Pons (tissue), 1 donor: ENCODE data around the gene RINL.

Experiments
- DNase-seq: peaks from one replicate; pipeline ENCODE4 v3.0.0-alpha.2; 2016; ENCODE audit warnings: low spot score

Gene RINL, protein sequence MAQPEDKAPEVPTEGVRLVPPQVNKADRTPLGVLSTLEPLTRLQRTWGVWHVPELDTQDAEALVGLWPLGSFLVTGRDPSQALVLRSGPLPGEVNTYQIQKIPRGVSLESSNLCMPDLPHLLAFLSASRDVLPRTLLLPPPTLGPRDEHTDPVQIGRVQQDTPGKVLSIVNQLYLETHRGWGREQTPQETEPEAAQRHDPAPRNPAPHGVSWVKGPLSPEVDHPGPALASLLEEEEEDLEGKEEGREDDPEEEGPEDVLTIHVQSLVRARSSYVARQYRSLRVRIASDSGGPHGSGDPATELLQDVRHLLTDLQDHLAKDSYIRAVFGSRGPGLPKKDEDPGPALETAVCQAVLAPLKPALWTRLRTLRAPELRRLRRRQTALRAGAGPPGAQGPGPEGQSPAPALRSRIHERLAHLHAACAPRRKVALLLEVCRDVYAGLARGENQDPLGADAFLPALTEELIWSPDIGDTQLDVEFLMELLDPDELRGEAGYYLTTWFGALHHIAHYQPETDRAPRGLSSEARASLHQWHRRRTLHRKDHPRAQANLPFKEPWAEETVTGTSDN

DNA sequence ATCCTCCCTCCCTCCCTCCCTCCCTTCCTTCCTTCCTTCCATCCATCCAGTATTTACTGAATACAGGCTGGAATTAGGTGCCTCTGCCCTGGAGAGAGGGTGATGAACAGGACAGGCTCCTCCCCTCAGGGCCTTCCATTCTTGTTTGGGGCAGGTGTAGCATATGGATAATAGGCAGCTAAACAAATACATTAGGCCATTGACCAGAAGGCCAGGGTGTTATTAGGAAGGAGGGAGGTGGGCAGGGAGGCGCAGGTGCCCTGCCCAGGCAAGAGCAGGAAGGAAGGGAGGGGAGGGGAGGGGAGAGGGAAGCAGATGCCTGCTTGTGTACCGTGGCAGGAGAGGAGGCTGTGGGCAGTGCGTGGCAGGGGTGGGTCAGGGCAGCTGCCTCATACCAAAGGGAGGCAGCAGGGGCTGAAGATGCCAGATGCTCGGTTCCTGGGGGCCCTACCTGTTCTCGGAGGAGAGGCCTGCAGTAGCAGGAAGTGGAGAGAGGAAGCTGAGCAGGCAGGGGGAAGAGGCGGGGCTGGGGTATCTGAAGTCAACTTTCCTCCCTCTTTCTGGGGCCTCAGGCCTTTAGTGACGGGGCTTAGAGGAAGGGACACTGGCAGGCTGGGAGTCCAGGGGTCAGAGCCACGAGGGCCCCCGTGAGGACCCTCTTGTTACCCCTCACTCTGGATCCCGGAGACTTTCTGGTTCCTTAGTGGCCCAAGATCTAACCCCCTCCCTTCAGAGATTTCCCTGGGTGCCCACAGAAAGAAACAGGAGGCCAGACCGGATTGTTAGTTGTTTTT is at the start of gene RINL:
TSS of gene RINL (minus strand) at position 495 of the 794 bp plus-strand sequence. CDS start 1,533 bp downstream, outside the sequence.
- DNase-seq = no peak

DNA sequence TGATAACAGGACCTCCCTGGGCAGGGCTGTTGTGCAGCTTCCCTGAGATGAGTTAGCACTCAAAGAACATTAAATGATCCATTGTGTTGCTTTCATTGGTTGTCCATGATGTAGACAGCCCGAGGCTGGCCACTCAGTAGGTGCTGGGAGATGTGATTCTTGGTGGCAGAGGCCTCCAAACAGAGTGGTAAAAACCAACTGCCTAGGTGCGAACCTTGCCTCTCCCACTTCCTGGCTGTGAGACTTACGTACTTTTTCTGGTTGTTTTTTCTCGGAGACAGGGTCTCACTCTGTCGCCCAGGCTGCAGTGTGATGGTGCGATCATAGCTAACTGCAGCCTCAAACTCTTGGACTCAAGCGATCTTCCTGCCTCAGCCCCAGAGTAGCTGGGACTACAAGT is 46.3 kb upstream of the RINL start:
- no peak for DNase-seq

DNA sequence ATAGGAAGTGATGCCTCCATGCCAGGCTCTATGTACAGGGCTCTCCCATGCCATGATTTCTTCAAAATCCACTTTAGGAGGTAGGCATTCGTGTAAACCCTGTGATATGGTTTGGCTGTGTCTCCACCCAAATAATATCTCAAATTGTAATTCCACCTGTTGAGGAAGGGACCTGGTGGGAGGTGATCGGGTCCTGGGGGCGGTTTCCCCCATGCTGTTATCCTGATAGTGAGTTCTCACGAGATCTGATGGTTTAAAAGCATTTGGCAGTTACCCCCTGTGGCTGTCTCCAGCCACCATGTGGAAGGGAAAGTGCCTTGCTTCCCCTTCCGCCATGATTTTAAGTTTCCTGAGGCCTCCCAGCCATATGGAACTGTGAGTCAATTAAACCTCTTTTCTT is 44.4 kb upstream of the RINL start:
- no peak for DNase-seq

DNA sequence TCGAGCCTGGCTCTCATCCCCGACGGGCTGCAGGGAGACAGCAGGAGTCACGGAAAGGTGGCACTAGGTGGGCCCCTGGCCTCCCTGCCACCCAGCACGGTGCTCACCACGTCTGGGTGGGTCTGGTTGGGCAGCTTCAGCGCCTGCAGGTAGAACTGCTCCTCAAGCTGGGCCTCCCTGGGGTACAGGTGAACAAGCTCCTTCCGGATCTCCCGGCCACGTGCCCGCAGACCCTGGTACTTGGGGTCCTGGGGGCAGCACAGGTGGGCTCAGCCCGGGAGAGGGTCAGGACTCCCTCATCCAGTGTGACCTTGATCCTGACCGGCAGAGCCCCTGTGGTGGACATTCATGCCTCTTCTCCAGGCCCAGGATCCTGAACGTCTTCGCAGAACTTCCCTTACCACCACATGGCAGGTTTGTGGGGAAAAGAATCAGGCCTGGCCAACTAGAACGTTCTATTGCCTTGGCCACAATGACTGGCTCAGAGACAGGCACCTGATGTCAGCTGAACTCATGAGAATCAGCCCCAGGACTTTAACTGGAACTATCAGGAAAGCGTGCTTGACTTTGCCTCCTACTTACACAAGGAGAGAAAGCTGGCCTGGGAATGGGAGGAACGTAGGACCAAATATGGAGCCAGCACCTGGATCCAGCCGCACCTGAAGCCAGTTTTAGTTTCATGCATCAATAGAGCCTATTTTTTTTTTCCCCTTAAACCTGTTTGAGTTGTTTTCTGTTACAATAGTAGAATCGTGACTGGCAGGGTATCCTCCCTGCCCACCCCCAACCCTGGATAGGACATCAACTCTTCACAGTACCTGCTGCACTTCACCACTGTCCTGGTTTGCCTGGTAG is 43.6 kb upstream of the RINL start:
- no peak for DNase-seq

DNA sequence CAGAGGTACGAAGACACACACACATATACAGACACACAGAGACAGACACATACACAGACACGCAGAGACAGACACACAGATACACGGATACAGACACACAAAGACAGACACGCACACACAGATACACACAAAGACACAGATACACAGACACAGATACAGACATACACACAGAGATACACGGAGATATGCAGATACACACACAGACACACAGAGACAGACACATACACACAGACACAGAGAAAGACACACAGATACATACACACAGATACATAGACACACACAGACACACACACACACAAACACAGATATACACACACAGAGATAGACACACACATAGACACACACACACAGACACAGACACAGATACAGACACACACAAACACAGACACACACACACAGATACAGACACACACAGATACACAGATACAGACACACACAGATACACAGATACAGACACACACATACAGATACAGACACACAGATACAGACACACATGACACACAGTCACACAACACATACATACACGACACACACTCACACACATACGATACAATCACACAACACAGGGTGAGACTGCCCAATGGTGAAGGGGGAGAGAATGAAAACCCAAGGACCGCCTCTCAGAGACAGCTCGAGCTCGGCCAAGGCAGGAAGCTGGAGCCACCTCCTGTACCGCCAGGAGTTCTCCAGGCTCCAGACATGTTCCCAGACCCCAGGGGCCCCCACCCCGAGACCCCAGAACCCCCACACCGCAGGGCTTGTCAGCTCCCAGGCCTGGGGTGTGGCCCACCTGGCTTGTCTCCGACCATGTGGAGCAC is 42.7 kb upstream of the RINL start:
- no peak for DNase-seq

DNA sequence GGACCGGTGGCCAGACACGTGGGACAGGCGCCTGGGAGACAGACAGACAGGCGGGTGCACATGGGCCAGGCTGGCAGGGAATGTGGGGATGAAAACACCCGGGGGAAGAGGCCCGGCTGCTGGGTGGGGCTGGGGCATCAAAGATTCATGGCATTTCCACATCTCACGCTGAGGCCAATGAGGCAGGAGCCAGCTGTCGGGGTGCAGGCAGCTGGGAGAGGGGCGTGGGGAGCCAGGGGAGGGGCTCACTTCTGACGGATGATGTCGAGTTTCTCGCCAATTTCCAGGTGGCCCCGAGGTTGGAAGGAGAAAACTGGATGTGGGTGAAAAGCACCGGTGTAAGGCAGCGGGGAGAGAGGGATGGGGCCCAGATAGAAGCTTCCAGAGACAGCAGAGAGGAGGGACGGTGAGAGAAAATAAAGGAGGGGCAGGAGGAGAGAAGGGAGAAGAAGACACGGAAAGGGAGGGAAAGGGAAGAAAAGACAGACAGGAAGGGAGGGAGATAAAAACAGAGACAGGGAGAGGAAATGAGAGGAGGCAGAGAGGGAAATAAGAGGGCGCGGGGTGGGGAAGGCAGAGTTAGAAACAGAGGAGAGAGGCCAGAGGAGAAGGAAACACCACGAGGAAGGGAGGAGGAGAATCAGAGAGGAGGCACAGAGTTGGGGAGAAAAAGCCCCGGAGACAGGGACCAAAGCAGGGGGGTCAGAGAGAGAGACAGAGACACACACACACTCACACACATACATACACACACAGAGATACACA is 41.9 kb upstream of the RINL start:
- DNase-seq = no peak

DNA sequence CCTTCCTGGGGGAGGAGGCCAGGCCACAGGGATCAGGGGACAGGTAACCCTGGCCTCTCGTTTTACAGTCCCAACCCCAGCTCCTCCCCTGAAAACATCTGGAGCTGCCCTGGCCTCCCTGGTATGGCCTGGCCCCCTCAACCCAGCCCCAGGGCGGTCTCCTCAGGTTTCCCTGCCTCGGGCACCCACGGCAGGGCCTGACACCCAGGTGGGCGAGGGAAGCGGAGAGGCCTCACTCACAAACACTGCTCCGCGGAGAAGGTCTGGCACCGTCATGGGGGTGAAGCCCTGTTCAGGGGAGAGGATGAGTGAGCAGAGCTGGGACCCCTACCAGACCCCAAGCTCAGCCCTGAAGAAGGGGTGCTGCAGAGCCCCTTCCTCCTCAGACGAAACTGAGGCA is 40.5 kb upstream of the RINL start:
- no peak for DNase-seq

DNA sequence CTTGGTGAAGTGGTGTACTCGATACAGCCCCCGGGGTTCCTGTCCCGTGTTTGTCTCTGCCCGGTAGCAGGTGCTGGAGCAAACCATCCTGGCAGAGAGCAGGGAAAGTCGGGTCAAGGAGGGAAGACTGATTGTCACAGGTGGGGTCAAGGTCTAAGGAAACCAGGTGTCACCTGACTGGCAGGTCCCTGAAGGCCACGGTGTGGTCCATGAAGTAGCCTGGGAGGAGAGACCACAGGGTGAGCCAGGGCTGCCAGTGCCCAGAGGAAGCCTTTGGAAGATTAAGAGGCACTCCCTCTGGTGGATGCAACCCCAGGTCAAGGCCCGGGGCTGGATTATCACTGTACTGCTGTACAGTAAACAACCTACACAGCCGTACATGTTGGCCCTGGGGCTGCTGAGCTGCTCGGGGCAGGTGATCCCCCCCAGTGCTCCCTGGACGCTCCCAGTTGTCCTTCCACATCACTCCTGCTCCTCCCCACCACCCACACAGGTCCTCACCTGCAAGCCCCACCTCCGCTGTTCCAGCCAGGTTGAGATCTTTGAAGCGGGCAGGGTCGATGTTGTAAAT is 39.9 kb upstream of the RINL start:
- no peak for DNase-seq

DNA sequence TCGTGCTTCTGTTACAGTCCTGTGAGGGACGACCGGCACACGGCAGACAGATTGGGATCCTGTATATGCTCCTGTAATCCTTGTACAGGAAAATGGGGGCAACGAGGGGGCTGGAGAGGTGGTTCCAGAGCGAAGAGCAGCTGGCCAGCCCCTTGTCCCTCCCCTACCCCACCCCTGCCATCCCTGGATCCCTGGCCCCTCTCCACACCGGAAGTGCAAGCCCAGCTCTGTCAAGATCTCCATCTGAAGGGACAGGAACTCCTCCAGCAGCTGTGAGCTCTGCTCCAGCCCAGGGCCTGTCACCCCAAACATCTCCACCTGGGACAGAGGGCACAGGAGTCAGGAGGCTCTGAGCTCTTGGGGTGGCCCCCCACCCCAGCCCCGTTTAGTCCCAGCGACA is 39.4 kb upstream of the RINL start:
- DNase-seq = no peak

DNA sequence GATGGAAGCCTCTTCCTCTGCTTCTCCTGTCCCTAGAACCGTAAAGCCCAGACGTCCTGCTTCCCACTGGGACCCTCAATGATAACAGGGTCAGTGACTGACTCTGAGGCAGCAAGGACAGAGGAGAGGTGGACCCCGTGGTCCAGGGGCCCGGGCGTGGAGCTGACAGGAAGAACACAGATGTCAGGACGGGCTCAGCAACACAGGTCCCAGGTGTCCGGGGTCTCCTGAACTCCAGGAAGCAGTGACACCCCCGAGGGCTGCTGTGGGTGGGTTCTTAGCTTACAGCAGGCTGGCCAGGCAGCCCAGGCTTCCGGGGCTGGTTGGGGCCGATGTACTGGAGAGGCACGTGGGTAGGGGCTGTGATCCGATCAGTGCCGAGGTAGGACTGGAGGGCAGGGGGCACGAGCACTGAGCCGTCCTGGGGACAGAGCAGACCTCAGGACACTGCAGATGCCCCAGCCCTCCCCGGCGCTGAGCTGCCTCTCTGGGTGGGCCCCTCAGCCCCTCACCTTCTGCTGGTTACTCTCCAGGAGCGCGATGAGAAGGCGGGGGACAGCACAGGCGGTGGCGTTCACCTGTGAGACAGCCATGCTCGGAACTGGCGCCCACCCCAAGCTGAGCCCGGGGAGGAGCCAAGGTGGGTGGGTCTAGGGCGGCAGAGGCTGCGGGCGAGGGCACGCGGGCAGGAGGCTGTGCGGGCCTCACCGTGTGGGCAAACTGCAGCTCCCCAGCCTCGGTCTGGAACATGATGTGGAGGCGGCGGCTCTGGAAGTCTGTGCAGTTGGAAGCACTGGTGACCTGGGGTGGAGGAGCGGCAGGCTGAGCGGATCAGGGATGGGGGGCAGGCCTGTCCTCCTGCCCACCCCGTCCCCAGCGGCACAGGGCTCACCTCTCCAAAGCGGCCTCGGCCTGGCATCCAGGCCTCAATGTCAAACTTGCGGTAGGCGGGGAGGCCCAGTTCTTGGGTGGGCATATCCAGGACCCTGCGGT is 37.5 kb upstream of the RINL start:
- DNase-seq = no peak

DNA sequence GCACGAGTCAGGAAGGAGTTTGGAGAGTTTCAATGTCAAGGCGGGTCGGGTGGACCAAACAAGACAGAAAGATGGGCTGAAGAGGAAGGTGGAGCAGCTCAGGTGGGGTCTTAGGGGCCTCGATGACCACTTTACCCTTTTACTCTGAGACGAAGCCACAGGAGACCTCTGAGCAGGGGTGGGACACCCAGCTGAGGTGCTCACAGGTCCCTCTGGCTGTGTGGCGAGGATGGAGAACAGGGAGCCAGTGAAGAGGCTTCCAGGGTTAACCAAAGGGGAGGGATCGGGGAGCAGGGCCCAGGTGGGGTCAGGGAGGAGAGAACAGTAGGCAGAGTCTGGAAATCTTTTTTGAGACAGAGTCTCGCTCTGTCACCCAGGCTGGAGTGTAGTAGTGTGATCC is 35.9 kb upstream of the RINL start:
- no peak for DNase-seq

DNA sequence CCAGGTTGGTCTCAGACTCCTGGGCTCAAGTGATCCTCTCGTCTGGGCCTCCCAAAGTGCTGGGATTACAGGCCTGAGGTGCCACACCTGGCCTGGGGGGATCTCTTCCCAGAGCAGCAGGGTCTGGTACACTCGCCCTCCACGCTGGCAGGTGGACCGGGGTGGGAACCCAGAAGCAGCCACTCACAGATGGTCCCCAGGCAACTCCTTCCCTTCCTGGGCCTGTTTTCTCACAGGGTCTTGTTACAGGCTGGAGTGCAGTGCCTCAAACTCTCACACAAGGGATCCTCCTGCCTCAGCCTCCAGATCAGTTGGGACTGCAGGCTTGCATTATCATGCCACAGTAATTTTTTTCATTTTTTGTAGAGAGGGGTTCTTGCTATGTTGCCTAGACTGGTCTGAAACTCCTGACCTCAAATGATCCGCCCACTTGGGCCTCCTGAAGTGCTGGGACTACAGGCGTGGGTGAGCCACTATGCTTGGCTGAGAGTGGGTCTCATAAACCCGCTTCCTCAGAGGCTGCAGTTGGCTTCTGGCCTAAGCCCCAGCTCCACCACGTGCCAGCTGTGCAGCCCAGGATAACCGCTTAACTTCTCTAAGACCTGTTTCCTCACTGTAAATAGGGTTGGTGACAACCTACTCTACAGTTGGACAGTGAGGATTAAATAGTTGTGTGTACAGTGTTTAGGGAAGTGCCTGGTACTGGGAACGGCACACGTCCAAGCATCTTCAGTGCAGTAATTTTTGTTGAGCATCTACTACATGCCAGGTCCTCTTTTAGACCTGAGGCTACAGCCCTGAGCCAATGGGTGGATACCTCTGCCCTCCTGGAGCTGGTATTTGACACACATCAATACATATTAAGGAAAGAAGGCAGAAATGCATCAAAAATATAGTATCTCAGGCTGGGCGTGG is 34.8 kb upstream of the RINL start:
- DNase-seq = no peak

DNA sequence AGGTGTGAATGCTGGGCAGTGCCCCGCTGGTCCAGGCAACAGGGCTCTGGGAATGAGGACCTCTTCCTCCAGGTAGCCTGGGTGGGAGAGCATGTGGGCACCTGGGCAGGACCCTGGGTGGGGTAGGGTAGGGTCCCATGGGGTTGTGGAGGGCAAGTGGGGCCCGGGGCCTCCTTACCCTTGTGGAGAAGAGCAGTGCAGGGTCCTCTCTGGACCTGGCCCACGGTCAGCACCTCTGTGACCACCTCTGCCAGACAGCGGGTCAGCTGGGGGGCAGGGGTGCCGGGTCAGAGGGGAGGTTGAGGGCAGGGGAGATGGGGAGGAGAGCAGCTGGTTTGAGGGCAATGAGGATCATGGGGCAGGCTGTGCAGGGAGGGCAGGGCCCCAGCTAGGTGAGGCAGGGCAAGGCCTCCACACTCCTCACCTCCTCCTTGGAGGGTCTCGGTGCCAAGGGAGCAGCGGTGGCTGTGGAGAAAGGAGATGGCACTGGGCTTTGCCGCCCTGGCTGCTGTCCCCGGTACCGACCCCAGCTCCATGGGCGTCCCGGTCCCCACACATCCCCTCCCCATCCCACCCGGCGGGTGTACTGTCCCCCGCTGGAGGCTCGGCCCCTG is 33.4 kb upstream of the RINL start:
- DNase-seq = no peak

DNA sequence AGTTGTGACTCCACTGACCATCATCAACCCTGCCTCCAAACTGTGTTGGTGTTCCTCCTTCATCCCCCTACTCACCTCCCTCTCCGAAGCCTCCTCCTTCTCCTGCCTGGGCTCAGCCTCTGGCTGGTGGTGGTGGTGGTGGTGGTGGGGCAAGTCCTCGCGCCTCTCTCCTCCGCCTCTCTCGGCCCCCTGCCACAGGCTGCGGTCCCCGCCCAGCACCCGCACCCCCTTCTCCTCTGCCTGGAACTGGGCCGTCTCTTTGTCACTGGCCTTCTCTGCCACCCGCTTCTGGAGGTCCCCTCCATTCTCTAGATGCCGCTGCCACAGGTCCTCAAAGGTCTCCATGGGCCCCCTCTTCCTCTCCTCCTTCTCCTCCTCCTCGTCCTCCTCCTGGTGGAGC is 32.4 kb upstream of the RINL start:
- no peak for DNase-seq

DNA sequence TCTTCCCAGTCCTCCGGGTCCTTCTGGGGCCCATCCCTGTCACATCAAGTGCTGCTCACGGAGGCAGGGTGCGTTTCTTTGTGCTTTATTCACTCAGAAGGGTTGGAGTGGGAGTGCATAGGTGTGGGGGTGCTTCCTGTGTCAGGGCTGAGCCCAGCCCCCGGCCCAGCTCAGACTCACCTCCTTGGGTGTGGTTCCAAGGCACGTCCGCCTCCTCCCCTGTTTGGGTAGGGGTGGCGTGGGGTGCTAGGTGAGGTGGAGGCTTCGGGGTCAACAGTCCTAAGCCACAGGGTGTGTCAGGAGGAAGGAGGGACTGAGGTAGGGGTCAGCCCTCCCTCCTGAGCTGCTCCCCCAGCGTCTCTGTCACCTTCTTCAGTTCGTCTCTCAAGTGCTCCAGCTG is 30.8 kb upstream of the RINL start:
- no peak for DNase-seq

DNA sequence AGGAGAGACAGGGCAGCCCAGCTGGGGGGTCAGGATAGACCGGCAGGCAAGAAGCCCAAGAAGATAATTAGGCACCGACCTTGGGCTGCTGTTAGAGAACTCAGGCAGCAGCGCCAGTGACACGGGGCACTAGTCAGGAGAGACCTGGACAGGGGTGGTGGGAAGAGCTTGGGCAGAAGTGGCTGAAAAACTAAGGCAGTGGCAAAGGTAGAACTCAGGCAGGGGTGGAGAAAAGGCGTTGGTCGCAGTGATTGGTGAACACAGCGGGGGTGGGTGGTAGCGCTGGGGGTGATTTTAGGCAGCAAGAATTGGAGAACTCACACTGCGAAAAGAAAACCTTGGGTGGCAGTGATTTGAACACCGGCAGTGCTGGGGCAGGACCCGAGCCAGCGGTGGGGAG is 29.6 kb upstream of the RINL start:
- no peak for DNase-seq

DNA sequence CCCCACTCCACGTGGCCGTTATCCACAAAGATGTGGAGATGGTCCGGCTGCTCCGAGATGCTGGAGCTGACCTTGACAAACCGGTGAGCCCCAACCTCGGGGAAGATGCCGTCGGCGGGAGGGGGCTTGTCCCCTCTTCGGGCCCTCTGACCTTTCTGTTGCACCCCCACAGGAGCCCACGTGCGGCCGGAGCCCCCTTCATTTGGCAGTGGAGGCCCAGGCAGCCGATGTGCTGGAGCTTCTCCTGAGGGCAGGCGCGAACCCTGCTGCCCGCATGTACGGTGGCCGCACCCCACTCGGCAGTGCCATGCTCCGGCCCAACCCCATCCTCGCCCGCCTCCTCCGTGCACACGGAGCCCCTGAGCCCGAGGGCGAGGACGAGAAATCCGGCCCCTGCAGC is 29.2 kb upstream of the RINL start:
- DNase-seq = no peak
